DOHH2 (cell line): ENCODE results near the gene ELK3.

Experiments used
- H3F3A ChIP-seq: fragments of 200-600 bp; sonication (generic), shearing (Covaris generic); 2 replicates; pipeline ENCODE4 v1.6.0; 2016; ENCODE audit warnings: antibody characterized with exemption, mild to moderate bottlenecking; ENCODE audit not compliant: control insufficient read depth, insufficient read depth
- H3K27ac ChIP-seq: fragments of 200-600 bp; sonication (generic); 2 replicates; pipeline ENCODE4 v1.5.1; 2014; ENCODE audit warnings: low read depth, mild to moderate bottlenecking, low read length, moderate library complexity
- H3K27me3 ChIP-seq: fragments of 200-600 bp; sonication (generic); 2 replicates; pipeline ENCODE4 v1.6.1; 2014; ENCODE audit warnings: mild to moderate bottlenecking, low read length, mixed read lengths; ENCODE audit not compliant: control insufficient read depth
- H3K36me3 ChIP-seq: fragments of 200-600 bp; sonication (generic); 2 replicates; pipeline ENCODE4 v1.6.1; 2014; ENCODE audit warnings: mild to moderate bottlenecking, low read length, moderate library complexity, mixed read lengths; ENCODE audit not compliant: control insufficient read depth
- H3K4me1 ChIP-seq: fragments of 200-600 bp; sonication (generic); 2 replicates; pipeline ENCODE4 v1.6.1; 2014; ENCODE audit warnings: mild to moderate bottlenecking, low read length, mixed read lengths; ENCODE audit not compliant: control insufficient read depth
- H3K4me2 ChIP-seq: fragments of 200-600 bp; sonication (generic); 2 replicates; pipeline ENCODE4 v1.6.0; 2014; ENCODE audit warnings: mild to moderate bottlenecking, low read length, moderate library complexity
- H3K4me3 ChIP-seq: fragments of 200-600 bp; sonication (generic); 2 replicates; pipeline ENCODE4 v1.5.1; 2014; ENCODE audit warnings: mild to moderate bottlenecking, low read length, mixed read lengths
- H3K79me2 ChIP-seq: fragments of 200-600 bp; sonication (generic); 2 replicates; pipeline ENCODE4 v1.6.1; 2014; ENCODE audit warnings: mild to moderate bottlenecking, low read length, mixed read lengths; ENCODE audit not compliant: control insufficient read depth
- H3K9me2 ChIP-seq: fragments of 200-600 bp; sonication (generic); replicated peaks from 2 replicates; pipeline ENCODE4 v1.6.1; 2014; ENCODE audit warnings: mild to moderate bottlenecking, low read length, mixed read lengths; ENCODE audit not compliant: control insufficient read depth
- H3K9me3 ChIP-seq: fragments of 200-600 bp; sonication (generic); 2 replicates; pipeline ENCODE4 v1.6.1; 2014; ENCODE audit warnings: antibody characterized with exemption, low read length, mixed read lengths; ENCODE audit not compliant: control insufficient read depth, insufficient read depth
- H4K20me1 ChIP-seq: fragments of 200-600 bp; sonication (generic); 2 replicates; pipeline ENCODE4 v1.6.0; 2014; ENCODE audit warnings: low read depth, mild to moderate bottlenecking, antibody characterized with exemption, low read length, moderate library complexity; ENCODE audit not compliant: control insufficient read depth, insufficient read depth
- CTCF ChIP-seq: fragments of 200-600 bp; sonication (generic); IDR thresholded peaks from one replicate; pipeline ENCODE4 v1.5.1; 2014; ENCODE audit warnings: antibody characterized with exemption, mild to moderate bottlenecking, low read depth, low read length; ENCODE audit not compliant: poor library complexity, severe bottlenecking
- EZH2phosphoT487 ChIP-seq: fragments of 200-600 bp; sonication (generic); IDR thresholded peaks from 2 replicates; pipeline ENCODE4 v1.6.1; 2017; ENCODE audit warnings: borderline replicate concordance, mild to moderate bottlenecking, antibody characterized with exemption, low read length, moderate library complexity, mixed read lengths

The ELK3 gene

DNA sequence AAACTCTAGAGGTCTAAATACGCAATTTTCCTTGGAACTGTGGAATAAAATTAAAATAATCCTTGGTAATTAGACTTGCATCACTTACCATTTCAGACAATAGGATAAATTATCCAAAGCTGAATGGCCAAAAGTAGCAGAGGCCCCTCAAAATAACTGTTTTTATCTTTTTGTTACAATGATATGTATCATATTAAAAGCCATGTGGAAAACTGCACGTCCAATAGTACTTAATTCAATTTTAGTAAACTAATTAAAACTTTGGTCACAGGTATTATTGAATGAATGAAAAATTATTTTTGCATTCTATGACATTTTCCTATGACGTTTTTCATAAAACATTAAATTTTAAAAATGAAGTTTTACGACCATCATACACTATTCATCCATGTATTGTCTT is 107.6 kb downstream of the ELK3 start:
- H3F3A ChIP-seq, result peaks cover 10% of the 10 kb centered on the region
- peaks cover 24% of the 10 kb centered on the region for H3K4me1 ChIP-seq
- no peak for TF ChIP-seq CTCF
- TF ChIP-seq EZH2phosphoT487, result no peak
- no peak overlapping the region for H3K27ac ChIP-seq
- H3K36me3 ChIP-seq, result peaks cover 27% of the 10 kb centered on the region
- H3K27me3 ChIP-seq, result no peaks in the 10 kb centered on the region
- no peaks in the 10 kb centered on the region; the same call in 1 of the 2 replicates for H3K79me2 ChIP-seq
- no peaks in the 10 kb centered on the region for H4K20me1 ChIP-seq
- no peaks in the 10 kb centered on the region for H3K9me3 ChIP-seq
- H3K4me3 ChIP-seq, result no peak overlapping the region
- H3K9me2 ChIP-seq, result no peaks in the 10 kb centered on the region
- H3K4me2 ChIP-seq, result no peak overlapping the region

- no peaks in the 10 kb centered on the region; the same call in 1 of the 2 replicates for H3K79me2 ChIP-seq
- no peaks in the 10 kb centered on the region for H3K27me3 ChIP-seq
- no peaks in the 10 kb centered on the region for H3K9me2 ChIP-seq
- H3K27ac ChIP-seq, result no peak overlapping the region
- no peak for TF ChIP-seq CTCF
- no peak for TF ChIP-seq EZH2phosphoT487
- H3K4me1 ChIP-seq, result peaks cover 13% of the 10 kb centered on the region
- H3K9me3 ChIP-seq, result no peaks in the 10 kb centered on the region
- H3K4me3 ChIP-seq, result no peak overlapping the region
- peaks cover 22% of the 10 kb centered on the region for H3K36me3 ChIP-seq
- H3K4me2 ChIP-seq, result no peak overlapping the region
- H3F3A ChIP-seq, result peaks cover 5% of the 10 kb centered on the region; the same call in 1 of the 2 replicates
- no peaks in the 10 kb centered on the region for H4K20me1 ChIP-seq
These were observed 108.6 kb downstream of the ELK3 start for GRCh38 chr12:96302687-96303310.

GRCh38 chr12:96303653-96304052 is 109.5 kb downstream of the ELK3 start:
- no peaks in the 10 kb centered on the region for H3K27me3 ChIP-seq

More at GRCh38 chr12:96303653-96304052, 109.5 kb downstream of the ELK3 start:
- Histone ChIP-seq H3K9me2 (no peaks in the 10 kb centered on the region), H3K4me2 (no peak overlapping the region), H3F3A (peaks cover 5% of the 10 kb centered on the region; the same call in 1 of the 2 replicates), H3K9me3 (no peaks in the 10 kb centered on the region), H3K27ac (no peak overlapping the region), H4K20me1 (no peaks in the 10 kb centered on the region), H3K4me1 (peaks cover 9% of the 10 kb centered on the region), H3K36me3 (peaks cover 18% of the 10 kb centered on the region), H3K79me2 (no peaks in the 10 kb centered on the region; the same call in 1 of the 2 replicates), H3K4me3 (no peak overlapping the region)
- TF ChIP-seq EZH2phosphoT487 (no peak), CTCF (no peak)
